Psoas muscle (tissue), 8 donors: ENCODE results near the gene ABCD4. TPM values are rescaled to one million over a fixed set of nuclear protein-coding genes. Genes with fewer than 3 reads are reported as not detected.
"Not testable (repeated sequence)": the region's sequence is repeated elsewhere in the genome, so short reads cannot be mapped to it uniquely, and the experiment has no call there.

Experiments
- ATAC-seq, 4 donors: fragments of 200-7000 bp; cut with Tn5 transposase; one replicate each; pipeline ENCODE4 v1.9.1; 2020; ENCODE audit warnings: moderate library complexity in 3 of 4, mild to moderate bottlenecking in 2 of 4
- DNase-seq, 2 donors: peaks; one replicate each; pipeline ENCODE4 v3.0.0-alpha.2; 2020
- H3K27ac ChIP-seq: fragments of 200-600 bp; one replicate; pipeline ENCODE4 v1.8.0; 2022
- H3K27me3 ChIP-seq, 3 donors: fragments of 200-600 bp in 1 of 3; one replicate each; pipeline versions ENCODE4 v1.6.1 to v1.8.0; 2013 to 2022; ENCODE audit warnings: low read length in 2 of 3, mild to moderate bottlenecking in 2 of 3, moderate library complexity in 1 of 3; ENCODE audit not compliant: insufficient read depth in 3 of 3
- H3K36me3 ChIP-seq, 2 donors: fragments of 200-600 bp in 1 of 2; one replicate each; pipeline versions ENCODE4 v1.6.1 to v1.8.0; 2013 to 2022; ENCODE audit warnings: low read depth in 1 of 2, mild to moderate bottlenecking in 1 of 2, moderate library complexity in 1 of 2; ENCODE audit not compliant: insufficient read depth in 1 of 2
- H3K4me1 ChIP-seq: fragments of 200-600 bp; one replicate; pipeline ENCODE4 v1.8.0; 2022
- H3K4me3 ChIP-seq: fragments of 200-600 bp; one replicate; pipeline ENCODE4 v1.8.0; 2022; ENCODE audit warnings: mild to moderate bottlenecking
- H3K9me3 ChIP-seq: fragments of 200-600 bp; one replicate; pipeline ENCODE4 v1.8.0; 2022
- WGBS, 3 donors: extraction: QIAGEN DNeasy Blood & Tissue Kit; methylation state at CpG; one replicate each; pipeline versions ENCODE4 v1.1.6 to v1.1.7; 2013; 5-methylcytosine and 5-hydroxymethylcytosine counted together
- intact Hi-C, 2 donors: fragments of 100-400 bp; cut with DNase I; formaldehyde crosslinking; loops; one replicate each; pipeline versions ENCODE4 v1.11.0 to v1.14.2; 2022
- polyA plus RNA-seq, 3 donors: library from polyadenylated mRNA; stranded (reverse); fragments of 200-250 nt; gene quantifications; one replicate each; pipeline ENCODE4 v1.2.3, GENCODE V29; 2013
- total RNA-seq, 4 donors: library from RNA; stranded (reverse); fragmentation: NEBNext Ultra II Directional in 2 of 4; extraction: Animal tissue kit (Norgen Biotek cat#: 25700) in 2 of 4; gene quantifications; one replicate each; pipeline versions ENCODE4 v1.2.1 to v1.2.4, GENCODE V29; 2021 to 2023
- TF ChIP-seq, protein P1 (sequence below): fragments of 200-600 bp; IDR thresholded peaks from one replicate; pipeline ENCODE4 v1.8.0; 2022; ENCODE audit warnings: antibody characterized with exemption
- donor health status: healthy with polysubstance abuse.
- donor health status: DM: no; HTN: no; CAD: no; lungs with moderate emphysema.
- donor health status: Bipolar disorder and iron deficiency.
- donor health status: healthy.
- donor health status: DM: yes; HTN: yes; CAD: no.
- donor health status: DM: no; HTN: no; CAD: no.
- donor health status: DM: no; HTN: no; CAD: no.
- donor health status: DM: yes; HTN: yes; CAD: no.

ABCD4 gene
- total and polyA plus RNA-seq, 7 donors = 11.4 to 26.2 (median 15.3) TPM

DNA sequence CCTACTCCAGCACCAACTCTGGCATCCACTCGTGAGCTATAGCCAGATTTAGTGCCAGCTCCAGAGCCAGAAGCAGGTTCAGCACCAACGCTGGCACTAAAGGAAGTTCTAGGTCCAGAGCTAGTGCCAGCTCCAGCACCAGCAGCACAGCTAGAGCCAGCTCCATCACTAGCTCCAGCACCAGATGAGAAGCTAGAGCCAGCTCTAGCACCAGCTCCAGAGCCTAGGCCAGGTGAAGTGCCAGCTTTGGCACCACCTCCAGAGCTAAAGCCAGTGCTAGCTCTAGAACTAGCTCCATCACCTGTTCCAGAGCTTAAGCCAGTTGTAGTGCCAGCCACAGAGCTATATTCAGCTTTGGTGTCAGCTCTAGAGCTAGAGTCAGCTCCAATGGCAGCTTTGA is 24.7 kb downstream of the ABCD4 start:
- TF ChIP-seq, protein P1, sequence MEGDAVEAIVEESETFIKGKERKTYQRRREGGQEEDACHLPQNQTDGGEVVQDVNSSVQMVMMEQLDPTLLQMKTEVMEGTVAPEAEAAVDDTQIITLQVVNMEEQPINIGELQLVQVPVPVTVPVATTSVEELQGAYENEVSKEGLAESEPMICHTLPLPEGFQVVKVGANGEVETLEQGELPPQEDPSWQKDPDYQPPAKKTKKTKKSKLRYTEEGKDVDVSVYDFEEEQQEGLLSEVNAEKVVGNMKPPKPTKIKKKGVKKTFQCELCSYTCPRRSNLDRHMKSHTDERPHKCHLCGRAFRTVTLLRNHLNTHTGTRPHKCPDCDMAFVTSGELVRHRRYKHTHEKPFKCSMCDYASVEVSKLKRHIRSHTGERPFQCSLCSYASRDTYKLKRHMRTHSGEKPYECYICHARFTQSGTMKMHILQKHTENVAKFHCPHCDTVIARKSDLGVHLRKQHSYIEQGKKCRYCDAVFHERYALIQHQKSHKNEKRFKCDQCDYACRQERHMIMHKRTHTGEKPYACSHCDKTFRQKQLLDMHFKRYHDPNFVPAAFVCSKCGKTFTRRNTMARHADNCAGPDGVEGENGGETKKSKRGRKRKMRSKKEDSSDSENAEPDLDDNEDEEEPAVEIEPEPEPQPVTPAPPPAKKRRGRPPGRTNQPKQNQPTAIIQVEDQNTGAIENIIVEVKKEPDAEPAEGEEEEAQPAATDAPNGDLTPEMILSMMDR = no peak
- DNase-seq (no peak), ATAC-seq (no peak)
- intact Hi-C loops = no loop called here
- Histone ChIP-seq H3K36me3 (peaks cover 0 to 12% of the 10 kb centered on the region in 2 donors), H3K4me3 (no peak overlapping the region), H3K27me3 (no peaks in the 10 kb centered on the region), H3K27ac (no peak overlapping the region), H3K9me3 (no peaks in the 10 kb centered on the region), H3K4me1 (no peaks in the 10 kb centered on the region)
- WGBS, 3 donors = 83 to 88% (median 85%) methylated on average over 2 of the region's 2 CpGs

DNA sequence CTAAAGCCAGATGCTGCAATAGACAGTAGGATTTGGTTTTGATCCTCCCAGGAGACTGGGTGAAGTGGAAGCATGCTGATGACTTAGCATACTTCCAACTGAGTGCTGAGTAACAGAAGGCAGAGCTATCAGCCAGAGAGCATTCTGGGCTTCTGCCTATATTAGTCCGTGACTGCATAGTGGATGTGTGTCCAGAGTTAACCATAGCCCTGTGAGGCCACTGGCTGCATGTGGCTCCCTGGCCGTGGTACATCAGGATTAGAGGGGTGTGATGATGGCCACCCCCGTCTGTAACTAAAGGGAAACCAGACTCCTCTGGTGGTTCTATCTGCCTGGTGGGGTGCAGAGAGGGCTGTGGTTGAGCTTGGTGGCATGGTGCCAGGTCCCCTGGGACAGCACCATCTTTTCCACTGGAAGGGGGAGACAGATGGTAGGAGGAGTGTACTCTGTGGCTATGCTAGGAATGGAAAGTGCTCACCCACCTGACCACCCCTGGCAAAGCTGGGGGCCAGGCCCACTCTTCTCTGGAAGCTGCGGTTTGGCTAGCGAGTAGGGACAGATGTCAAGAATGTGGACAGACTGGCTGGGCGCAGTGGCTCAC is 27.4 kb downstream of the ABCD4 start:
- Histone ChIP-seq H3K36me3 (no peaks in the 10 kb centered on the region), H3K27me3 (no peaks in the 10 kb centered on the region), H3K4me1 (no peaks in the 10 kb centered on the region), H3K9me3 (no peaks in the 10 kb centered on the region), H3K4me3 (no peak overlapping the region), H3K27ac (no peak overlapping the region)
- TF ChIP-seq, protein P1 = no peak
- intact Hi-C loops = no loop called here
- peak; percentile 41 to 75 (median 70) for ATAC-seq
- DNase-seq = no peak
- 55 to 60% (median 59%) methylated on average over 6 of the region's 6 CpGs for WGBS, 3 donors

DNA sequence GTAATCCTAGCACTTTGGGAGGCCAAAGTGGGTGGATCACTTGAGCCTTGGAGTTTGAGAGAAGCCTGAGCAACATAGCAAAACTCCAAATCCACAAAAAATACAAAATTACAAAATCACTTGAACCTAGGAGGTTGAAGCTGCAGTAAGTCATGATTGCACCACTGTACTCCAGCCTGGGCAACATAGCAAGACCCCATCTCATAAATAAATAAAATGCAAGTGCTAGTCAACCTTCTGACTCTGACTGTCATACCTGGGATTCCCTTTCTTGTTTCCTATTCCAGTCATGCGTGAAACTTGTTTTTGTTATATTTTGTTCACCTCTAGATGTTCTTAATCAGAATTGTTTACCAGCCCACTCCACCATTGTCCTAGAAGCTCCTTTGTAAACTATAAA is 31.4 kb downstream of the ABCD4 start:
- 38 to 97% (median 94%) methylated on average over 1 of the region's 1 CpG for WGBS, 3 donors

DNA sequence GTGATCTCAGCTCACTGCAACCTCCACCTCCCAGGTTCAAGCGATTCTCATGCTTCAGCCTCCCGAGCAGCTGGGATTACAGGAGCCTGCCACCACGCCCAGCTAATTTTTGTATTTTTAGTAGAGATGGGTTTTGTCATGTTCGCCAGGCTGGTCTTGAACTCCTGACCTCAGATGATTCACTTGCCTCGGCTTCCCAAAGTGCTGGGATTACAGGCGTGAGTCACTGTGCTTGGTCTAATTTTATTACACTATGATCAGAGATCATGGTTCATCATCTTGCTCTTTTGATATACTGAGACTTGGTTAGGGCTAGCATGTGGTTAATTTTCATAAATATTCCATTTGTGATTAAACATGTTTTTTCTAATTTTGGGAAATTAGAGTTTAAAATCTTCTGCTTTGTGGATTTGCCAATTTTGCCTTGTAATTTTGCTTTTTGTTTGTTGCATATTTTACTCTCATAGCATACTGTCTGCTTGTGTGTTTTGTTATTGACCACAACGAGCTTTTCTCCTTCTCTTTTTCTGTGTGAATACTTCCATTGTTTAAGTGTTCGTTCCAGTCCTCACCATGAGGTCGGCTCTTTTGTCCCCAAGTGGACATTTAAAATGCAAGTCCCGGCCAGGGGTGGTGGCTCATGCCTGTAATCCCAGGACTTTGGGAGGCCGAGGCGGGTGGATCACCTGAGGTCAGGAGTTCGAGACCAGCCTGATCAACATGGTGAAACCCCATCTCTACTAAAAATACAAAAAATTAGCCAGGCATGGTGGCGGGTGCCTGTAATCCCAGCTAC is 32.2 kb downstream of the ABCD4 start:
- H3K27ac ChIP-seq, H3K27me3 ChIP-seq, H3K4me1 ChIP-seq, H3K4me3 ChIP-seq, ATAC-seq, intact Hi-C loops, H3K36me3 ChIP-seq, H3K9me3 ChIP-seq, DNase-seq: not testable (repeated sequence)
- WGBS, 3 donors = 55 to 66% (median 55%) methylated on average over 14 of the region's 14 CpGs

More for the DNA sequence above, 31.4 kb downstream of the ABCD4 start:
- ATAC-seq = no peak
- intact Hi-C loops = no loop called here
- Histone ChIP-seq H3K27me3 (no peaks in the 10 kb centered on the region), H3K27ac (no peak overlapping the region), H3K4me1 (no peaks in the 10 kb centered on the region), H3K9me3 (no peaks in the 10 kb centered on the region), H3K4me3 (no peak overlapping the region), H3K36me3 (no peaks in the 10 kb centered on the region)
- TF ChIP-seq, protein P1 = no peak
- DNase-seq = no peak

DNA sequence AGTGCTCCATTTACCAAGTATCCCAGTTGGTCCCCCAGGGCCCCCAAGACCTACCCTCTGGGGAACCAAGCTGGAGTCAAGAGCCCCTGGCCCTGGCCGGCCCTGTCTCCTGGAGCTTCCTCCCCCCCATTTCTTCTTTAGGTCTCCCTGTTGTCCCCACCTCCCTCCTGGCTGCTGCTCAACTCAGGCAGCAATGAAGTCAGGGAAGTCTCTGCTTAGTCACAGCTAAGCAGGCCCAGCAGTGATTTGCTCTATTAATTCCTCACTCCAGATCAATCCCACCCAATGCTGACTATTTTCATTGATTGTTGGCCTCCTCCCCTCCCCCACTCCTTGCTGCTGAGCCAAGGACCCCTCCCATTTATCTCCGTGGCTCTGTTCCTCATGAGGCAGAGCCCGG is 35.1 kb downstream of the ABCD4 start:
- ATAC-seq (no peak), DNase-seq (no peak)
- Histone ChIP-seq H3K27me3 (peaks cover 0 to 5% (median 0%) of the 10 kb centered on the region in 3 donors), H3K4me3 (no peak overlapping the region), H3K9me3 (no peaks in the 10 kb centered on the region), H3K36me3 (no peaks in the 10 kb centered on the region), H3K27ac (no peak overlapping the region), H3K4me1 (no peaks in the 10 kb centered on the region)
- intact Hi-C loops = no loop called here
- TF ChIP-seq, protein P1 = no peak
- WGBS, 3 donors = 50 to 67% (median 53%) methylated on average over 3 of the region's 3 CpGs
